Adrenal gland (tissue), 5 donors: Measurements from ENCODE around the gene PTPRN2.

Experiments used
- POLR2A ChIP-seq, 2 donors: fragments of 450-650 bp; IDR thresholded peaks; one replicate each; pipeline ENCODE4 v1.6.1; 2017; ENCODE audit warnings: antibody characterized with exemption in 2 of 2, mild to moderate bottlenecking in 2 of 2, moderate library complexity in 1 of 2
- TF ChIP-seq, protein P1 (sequence below), 6 experiments: fragments of 450-650 bp in 4 of 6; fragments of 200-600 bp in 2 of 6; sonication (generic) in 1 of 6; IDR thresholded peaks; 1 replicate in 5 of 6; 2 replicates in 1 of 6; pipeline versions ENCODE4 v1.5.1 to v1.8.0; 2016 to 2021; ENCODE audit warnings: antibody characterized with exemption in 6 of 6, mild to moderate bottlenecking in 2 of 6, moderate library complexity in 1 of 6
- donor health status: DM: no; HTN: no; CAD: no.

- TF ChIP-seq, protein P1, sequence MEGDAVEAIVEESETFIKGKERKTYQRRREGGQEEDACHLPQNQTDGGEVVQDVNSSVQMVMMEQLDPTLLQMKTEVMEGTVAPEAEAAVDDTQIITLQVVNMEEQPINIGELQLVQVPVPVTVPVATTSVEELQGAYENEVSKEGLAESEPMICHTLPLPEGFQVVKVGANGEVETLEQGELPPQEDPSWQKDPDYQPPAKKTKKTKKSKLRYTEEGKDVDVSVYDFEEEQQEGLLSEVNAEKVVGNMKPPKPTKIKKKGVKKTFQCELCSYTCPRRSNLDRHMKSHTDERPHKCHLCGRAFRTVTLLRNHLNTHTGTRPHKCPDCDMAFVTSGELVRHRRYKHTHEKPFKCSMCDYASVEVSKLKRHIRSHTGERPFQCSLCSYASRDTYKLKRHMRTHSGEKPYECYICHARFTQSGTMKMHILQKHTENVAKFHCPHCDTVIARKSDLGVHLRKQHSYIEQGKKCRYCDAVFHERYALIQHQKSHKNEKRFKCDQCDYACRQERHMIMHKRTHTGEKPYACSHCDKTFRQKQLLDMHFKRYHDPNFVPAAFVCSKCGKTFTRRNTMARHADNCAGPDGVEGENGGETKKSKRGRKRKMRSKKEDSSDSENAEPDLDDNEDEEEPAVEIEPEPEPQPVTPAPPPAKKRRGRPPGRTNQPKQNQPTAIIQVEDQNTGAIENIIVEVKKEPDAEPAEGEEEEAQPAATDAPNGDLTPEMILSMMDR (IDR thresholded peaks at IDR 0.05) = no peak
- TF ChIP-seq POLR2A (IDR thresholded peaks at IDR 0.05) = no peak
Measured at GRCh38 chr7:157879391-157879790, 708.2 kb downstream of the PTPRN2 start.
